ENCODE results near the gene KNOP1. TPM values are rescaled to one million over a fixed set of nuclear protein-coding genes. Genes with fewer than 3 reads are reported as not detected.

KNOP1 gene
- total and polyA plus RNA-seq, 11 donors: 6.3 to 12.1 (median 8.2) TPM

DNA sequence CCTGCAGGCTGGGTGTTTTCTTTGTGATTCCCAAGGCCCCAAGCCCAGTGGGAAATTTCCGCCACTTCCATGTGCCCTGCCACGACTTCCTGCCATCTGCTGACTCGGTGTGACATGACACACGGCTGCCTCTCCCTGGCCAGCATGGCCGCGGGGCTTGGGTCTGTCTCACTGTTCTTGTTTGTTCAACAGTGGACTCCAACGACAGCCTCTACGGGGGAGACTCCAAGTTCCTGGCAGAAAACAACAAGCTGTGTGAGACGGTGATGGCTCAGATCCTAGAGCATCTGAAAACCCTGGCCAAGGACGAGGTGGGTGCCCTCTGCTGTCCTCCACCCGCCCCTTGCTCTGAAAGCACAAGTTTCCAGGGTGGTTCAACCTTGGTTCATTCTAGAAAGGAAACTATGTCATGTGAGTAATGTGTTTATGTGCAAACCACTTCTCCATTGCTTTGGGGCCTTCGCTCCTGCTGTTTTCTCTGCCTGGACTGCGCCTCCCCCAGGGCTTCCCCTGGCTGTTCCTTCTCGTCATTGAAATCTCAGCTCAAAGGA lies 26.8 kb downstream of the KNOP1 start:
- 47 to 73% (median 65%) methylated on average over 13 to 14 of the region's 14 CpGs for WGBS, 4 donors
- no peaks in the 10 kb centered on the region for H3K27me3 ChIP-seq
- peak overlapping the region in 9 of 12 donors; percentile 8 to 75 (median 47) for H3K27ac ChIP-seq
- H3K36me3 ChIP-seq: peaks cover 0 to 54% (median 29%) of the 10 kb centered on the region in 9 donors
- intact Hi-C loops (cut with DNase I): loop anchor here in 2 of 10 donors (10.0 kb wide), 2 partner anchors 86 to 194 kb away; partner anchors contain the start of gene GPRC5B (in 1 of the 2)
- ATAC-seq (peak in 3 of 4 donors; percentile 25 to 32 (median 31)), DNase-seq (no peak)
- H3K4me3 ChIP-seq: no peak overlapping the region
- no peaks in the 10 kb centered on the region for H3K9me3 ChIP-seq
- H3K4me1 ChIP-seq: peaks cover 5 to 41% (median 24%) of the 10 kb centered on the region in 12 donors
- TF ChIP-seq, protein P1, sequence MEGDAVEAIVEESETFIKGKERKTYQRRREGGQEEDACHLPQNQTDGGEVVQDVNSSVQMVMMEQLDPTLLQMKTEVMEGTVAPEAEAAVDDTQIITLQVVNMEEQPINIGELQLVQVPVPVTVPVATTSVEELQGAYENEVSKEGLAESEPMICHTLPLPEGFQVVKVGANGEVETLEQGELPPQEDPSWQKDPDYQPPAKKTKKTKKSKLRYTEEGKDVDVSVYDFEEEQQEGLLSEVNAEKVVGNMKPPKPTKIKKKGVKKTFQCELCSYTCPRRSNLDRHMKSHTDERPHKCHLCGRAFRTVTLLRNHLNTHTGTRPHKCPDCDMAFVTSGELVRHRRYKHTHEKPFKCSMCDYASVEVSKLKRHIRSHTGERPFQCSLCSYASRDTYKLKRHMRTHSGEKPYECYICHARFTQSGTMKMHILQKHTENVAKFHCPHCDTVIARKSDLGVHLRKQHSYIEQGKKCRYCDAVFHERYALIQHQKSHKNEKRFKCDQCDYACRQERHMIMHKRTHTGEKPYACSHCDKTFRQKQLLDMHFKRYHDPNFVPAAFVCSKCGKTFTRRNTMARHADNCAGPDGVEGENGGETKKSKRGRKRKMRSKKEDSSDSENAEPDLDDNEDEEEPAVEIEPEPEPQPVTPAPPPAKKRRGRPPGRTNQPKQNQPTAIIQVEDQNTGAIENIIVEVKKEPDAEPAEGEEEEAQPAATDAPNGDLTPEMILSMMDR (IDR thresholded peaks at IDR 0.05): no peak
- no peak for TF ChIP-seq POLR2A (IDR thresholded peaks at IDR 0.05)

DNA sequence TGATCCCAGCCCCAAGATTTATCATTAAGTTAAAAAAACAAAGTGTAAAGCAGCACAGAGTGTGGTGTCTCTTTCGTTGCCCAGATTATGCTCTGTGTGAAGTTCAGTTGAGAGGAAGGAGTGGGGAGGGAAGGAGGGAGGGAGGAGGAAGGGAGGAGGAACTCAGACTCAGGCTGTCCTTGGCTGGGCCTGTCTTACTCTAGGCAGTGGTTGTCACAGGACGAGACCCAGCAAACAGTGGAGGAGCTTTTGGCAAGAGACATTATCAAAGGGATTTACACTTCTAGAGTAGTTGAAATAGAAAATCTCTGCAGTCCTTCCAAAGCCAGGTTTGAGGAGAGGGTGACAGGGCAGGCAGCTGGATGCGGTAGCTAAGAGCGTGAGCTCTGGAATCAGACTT lies 27.8 kb downstream of the KNOP1 start:
- ATAC-seq (peak in 3 of 4 donors; percentile 41 to 64 (median 46)), DNase-seq (no peak)
- no peak for TF ChIP-seq POLR2A (IDR thresholded peaks at IDR 0.05)
- TF ChIP-seq, protein P1 (IDR thresholded peaks at IDR 0.05): no peak
- Histone ChIP-seq H3K27me3 (no peaks in the 10 kb centered on the region), H3K9me3 (peaks cover 0 to 3% (median 0%) of the 10 kb centered on the region in 12 donors), H3K36me3 (peaks cover 0 to 65% (median 37%) of the 10 kb centered on the region in 9 donors), H3K4me1 (peaks cover 0 to 32% (median 15%) of the 10 kb centered on the region in 12 donors), H3K27ac (peak overlapping the region in 9 of 12 donors; percentile 4 to 75 (median 40)), H3K4me3 (no peak overlapping the region)
- intact Hi-C loops (cut with DNase I): loop anchor here in 2 of 10 donors (10.0 kb wide), 2 partner anchors 85 to 195 kb away; partner anchors contain the start of gene GPRC5B (in 1 of the 2)
- WGBS, 4 donors: 62 to 70% (median 66%) methylated on average over 4 of the region's 4 CpGs

DNA sequence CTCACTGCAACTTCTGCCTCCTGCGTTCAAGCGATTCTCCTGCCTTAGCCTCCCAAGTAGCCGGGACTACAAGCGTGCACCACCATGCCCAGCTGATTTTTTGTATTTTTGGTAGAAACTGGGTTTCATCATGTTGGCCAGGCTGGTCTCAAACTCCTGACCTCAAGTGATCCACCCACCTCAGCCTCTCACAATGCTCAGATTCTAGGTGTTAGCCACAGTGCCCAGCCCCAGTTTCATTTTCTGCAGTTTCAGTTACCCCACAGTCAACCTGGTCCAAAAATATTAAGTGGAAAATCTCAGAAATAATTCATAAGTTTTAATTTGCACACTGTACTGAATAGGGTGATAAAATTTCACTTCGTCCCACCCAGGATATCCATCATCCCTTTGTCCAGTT lies 28.7 kb downstream of the KNOP1 start:
- ATAC-seq: no peak
- DNase-seq: no peak
- H3K4me1 ChIP-seq: peaks cover 0 to 32% (median 15%) of the 10 kb centered on the region in 12 donors
- no peaks in the 10 kb centered on the region for H3K27me3 ChIP-seq
- peaks cover 0 to 10% (median 0%) of the 10 kb centered on the region in 12 donors for H3K9me3 ChIP-seq
- intact Hi-C loops (cut with DNase I): no loop called here
- 97 to 98% (median 97%) methylated on average over 5 of the region's 5 CpGs for WGBS, 4 donors
- TF ChIP-seq POLR2A (IDR thresholded peaks at IDR 0.05): no peak
- no peak overlapping the region for H3K4me3 ChIP-seq
- no peak overlapping the region for H3K27ac ChIP-seq
- peaks cover 0 to 72% (median 45%) of the 10 kb centered on the region in 9 donors for H3K36me3 ChIP-seq

DNA sequence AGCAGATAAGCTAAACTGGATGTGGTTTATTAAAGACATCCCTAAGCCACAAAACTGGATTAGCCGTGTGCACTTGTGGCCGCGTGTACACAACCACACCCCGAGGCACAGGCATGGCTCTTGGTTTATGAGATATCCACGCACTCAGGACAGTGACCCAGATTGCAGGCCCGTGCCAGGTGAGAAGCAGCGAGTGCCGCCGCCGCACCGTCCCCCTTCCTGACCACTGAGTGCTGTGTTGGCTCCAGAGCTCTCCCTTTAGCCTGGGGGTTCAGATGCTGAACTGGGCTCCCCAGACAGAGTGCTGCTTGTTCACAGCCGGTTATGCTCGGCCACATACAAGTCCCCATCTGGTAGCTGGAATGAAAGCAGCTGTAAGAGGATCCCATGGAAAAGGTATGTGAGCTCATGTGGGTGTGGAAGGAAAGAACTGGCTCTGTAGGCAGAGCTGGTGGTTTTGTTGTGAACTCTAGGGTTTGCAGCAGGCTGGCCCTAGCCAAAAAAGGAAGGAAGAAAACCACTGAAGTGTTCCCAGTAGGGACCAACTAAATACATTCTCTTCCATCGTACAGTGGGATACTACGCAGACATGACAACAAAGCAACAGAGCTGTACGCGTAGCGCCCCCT lies 29.5 kb downstream of the KNOP1 start:
- intact Hi-C loops (cut with DNase I): no loop called here
- 92 to 96% (median 95%) methylated on average over 18 of the region's 18 CpGs for WGBS, 4 donors
- H3K36me3 ChIP-seq: peaks cover 0 to 78% (median 54%) of the 10 kb centered on the region in 9 donors

More for the DNA sequence above, 29.5 kb downstream of the KNOP1 start:
- Histone ChIP-seq H3K27ac (no peak overlapping the region), H3K4me3 (no peak overlapping the region), H3K4me1 (peaks cover 0 to 32% (median 15%) of the 10 kb centered on the region in 12 donors), H3K27me3 (no peaks in the 10 kb centered on the region), H3K9me3 (peaks cover 0 to 10% (median 0%) of the 10 kb centered on the region in 12 donors)
- ATAC-seq (peak in 1 of 4 donors; percentile 15), DNase-seq (no peak)
- TF ChIP-seq, protein P1 (IDR thresholded peaks at IDR 0.05): no peak
- no peak for TF ChIP-seq POLR2A (IDR thresholded peaks at IDR 0.05)
